IMR-90 (cell line): ENCODE results near the gene RAB3C.

Experiments
- CEBPB ChIP-seq: IDR thresholded peaks from 2 replicates; pipeline ENCODE4 v1.6.1; 2012; ENCODE audit warnings: low read depth, low read length, improper control_type of control experiment
- CHD1 ChIP-seq: IDR thresholded peaks from 2 replicates; pipeline ENCODE4 v1.6.1; 2012; ENCODE audit warnings: low read depth, low read length, improper control_type of control experiment
- CTCF ChIP-seq: conservative IDR thresholded peaks from 2 replicates; pipeline ENCODE4 v1.5.1; 2012; ENCODE audit warnings: mild to moderate bottlenecking, low read depth, low read length, improper control_type of control experiment
- FOS ChIP-seq: fragments of 150-350 bp; IDR thresholded peaks from 2 replicates; pipeline ENCODE4 v1.6.1; 2016; ENCODE audit warnings: low read depth, low read length
- MAFK ChIP-seq: IDR thresholded peaks from 2 replicates; pipeline ENCODE4 v1.6.1; 2012; ENCODE audit warnings: low read depth, low read length, improper control_type of control experiment
- MXI1 ChIP-seq: IDR thresholded peaks from 2 replicates; pipeline ENCODE4 v1.6.1; 2012; ENCODE audit warnings: low read depth, mild to moderate bottlenecking, low read length, moderate library complexity, borderline replicate concordance
- POLR2A ChIP-seq: IDR thresholded peaks from 2 replicates; pipeline ENCODE4 v1.6.1; 2012; ENCODE audit warnings: mild to moderate bottlenecking, low read depth, low read length
- RAD21 ChIP-seq: IDR thresholded peaks from 2 replicates; pipeline ENCODE4 v1.6.1; 2012; ENCODE audit warnings: low read length, improper control_type of control experiment
- RCOR1 ChIP-seq: IDR thresholded peaks from 2 replicates; pipeline ENCODE4 v1.6.1; 2012; ENCODE audit warnings: mild to moderate bottlenecking, low read length, improper control_type of control experiment; ENCODE audit not compliant: insufficient replicate concordance
- RFX5 ChIP-seq: IDR thresholded peaks from 2 replicates; pipeline ENCODE4 v1.8.0; 2012; ENCODE audit warnings: low read depth, mild to moderate bottlenecking, low read length, moderate library complexity
- SMC3 ChIP-seq: fragments of 150-350 bp; IDR thresholded peaks from 2 replicates; pipeline ENCODE4 v1.6.1; 2016; ENCODE audit warnings: low read depth, mild to moderate bottlenecking, antibody characterized with exemption, low read length, moderate library complexity
- USF2 ChIP-seq: fragments of 150-350 bp; IDR thresholded peaks from 2 replicates; pipeline ENCODE4 v1.6.1; 2017; ENCODE audit warnings: mild to moderate bottlenecking, antibody characterized with exemption, low read length, low read depth

GRCh38 chr5:58825441-58825840 is 242.6 kb downstream of the RAB3C start:
- TF ChIP-seq CTCF (no peak), RAD21 (no peak), MAFK (no peak), MXI1 (no peak), POLR2A (no peak), CEBPB (no peak), USF2 (no peak), CHD1 (no peak), SMC3 (no peak), FOS (no peak), RFX5 (no peak), RCOR1 (no peak)
